Natural killer cell (primary cell): Measurements from ENCODE around the gene FAM181A. TPM values are rescaled to one million over a fixed set of nuclear protein-coding genes. Genes with fewer than 3 reads are reported as not detected.

ENCODE experiments used
- ATAC-seq, 3 donors: fragments of 150-1000 bp in 2 of 3; fragments of 200-7000 bp in 1 of 3; cut with Tn5 transposase; 1 replicate in 1 of 3; 2 replicates in 2 of 3; pipeline ENCODE4 v1.10.0; 2021; ENCODE audit warnings: mild to moderate bottlenecking in 2 of 3, moderate library complexity in 2 of 3
- DNase-seq, 2 donors: peaks; one replicate each; pipeline versions ENCODE4 v3.0.0 to v3.0.0-alpha.2; 2013 to 2021; ENCODE audit warnings: mixed read lengths in 1 of 2
- H3K27ac ChIP-seq: one replicate; pipeline ENCODE4 v1.5.1; 2013; ENCODE audit warnings: mild to moderate bottlenecking, low read length
- H3K27me3 ChIP-seq: one replicate; pipeline ENCODE4 v1.6.1; 2013; ENCODE audit warnings: low read length; ENCODE audit not compliant: control insufficient read depth, insufficient read depth
- H3K36me3 ChIP-seq: one replicate; pipeline ENCODE4 v1.6.1; 2013; ENCODE audit warnings: low read length; ENCODE audit not compliant: control insufficient read depth, insufficient read depth
- H3K4me1 ChIP-seq: one replicate; pipeline ENCODE4 v1.6.1; 2013; ENCODE audit warnings: low read length; ENCODE audit not compliant: control insufficient read depth, insufficient read depth
- H3K4me3 ChIP-seq: one replicate; pipeline ENCODE4 v1.5.1; 2013; ENCODE audit warnings: low read length
- H3K9me3 ChIP-seq: one replicate; pipeline ENCODE4 v1.6.1; 2013; ENCODE audit warnings: low read length; ENCODE audit not compliant: control insufficient read depth, insufficient read depth
- H3K27ac Mint-ChIP-seq, 2 donors: one replicate each; pipeline ENCODE4 v1.8.0; 2022; ENCODE audit warnings: mild to moderate bottlenecking in 2 of 2, mixed read lengths in 2 of 2, moderate library complexity in 1 of 2
- H3K27me3 Mint-ChIP-seq, 2 donors: one replicate each; pipeline ENCODE4 v1.8.0; 2022; ENCODE audit warnings: low read depth in 2 of 2, mixed read lengths in 2 of 2
- H3K36me3 Mint-ChIP-seq: one replicate; pipeline ENCODE4 v1.8.0; 2022; ENCODE audit warnings: mixed read lengths
- H3K4me1 Mint-ChIP-seq, 2 donors: one replicate each; pipeline ENCODE4 v1.8.0; 2022; ENCODE audit warnings: mixed read lengths in 2 of 2
- H3K4me3 Mint-ChIP-seq: one replicate; pipeline ENCODE4 v1.8.0; 2022; ENCODE audit warnings: mild to moderate bottlenecking, moderate library complexity, mixed read lengths
- H3K9me3 Mint-ChIP-seq, 2 donors: one replicate each; pipeline ENCODE4 v1.8.0; 2022; ENCODE audit warnings: mixed read lengths in 2 of 2
- CTCF ChIP-seq: fragments of 200-600 bp; IDR thresholded peaks from one replicate; pipeline ENCODE4 v1.8.0; 2022; ENCODE audit warnings: antibody characterized with exemption
- whole genome bisulfite sequencing: methylation state at CpG from one replicate; pipeline ENCODE4 v1.1.7; 2013; ENCODE audit warnings: missing lambda C conversion rate; ENCODE audit not compliant: insufficient coverage; 5-methylcytosine and 5-hydroxymethylcytosine counted together
- intact Hi-C: fragments of 100-400 bp; cut with micrococcal nuclease; formaldehyde crosslinking; loops from one replicate; pipeline ENCODE4 v1.14.2; 2022
- total RNA-seq, 4 donors: library from RNA; stranded (reverse); fragments of 120-200 nt in 1 of 4; gene quantifications; one replicate each; pipeline versions ENCODE4 v1.2.3 to v1.2.4, GENCODE V29; 2013 to 2022

FAM181A gene
- total RNA-seq, 3 donors from 2014 or later (not counting 1 experiment from before 2014, with no cell fraction given): not detected

GRCh38 chr14:93954900-93955849 is 28.0 kb downstream of the FAM181A start:
- peak overlapping the region; percentile 81 for H3K27ac ChIP-seq
- H3K9me3 ChIP-seq: no peaks in the 10 kb centered on the region
- TF ChIP-seq CTCF: no peak
- H3K4me1 Mint-ChIP-seq: peaks cover 58 to 70% of the 10 kb centered on the region in 2 donors
- H3K27ac Mint-ChIP-seq: peak overlapping the region; percentile 95 to 97
- no peaks in the 10 kb centered on the region for H3K36me3 ChIP-seq
- no peaks in the 10 kb centered on the region for H3K36me3 Mint-ChIP-seq
- ATAC-seq (peak; percentile 41 to 75 (median 62)), DNase-seq (peak; percentile 59 to 82)
- H3K27me3 ChIP-seq: no peaks in the 10 kb centered on the region
- H3K4me3 Mint-ChIP-seq: peak overlapping the region; percentile 88
- peak overlapping the region; percentile 28 for H3K4me3 ChIP-seq
- intact Hi-C loops: loop anchor here (1.0 to 5.0 kb wide), 3 partner anchors 8 to 47 kb away; no protein-coding TSS in a partner anchor
- no peaks in the 10 kb centered on the region for H3K27me3 Mint-ChIP-seq
- H3K9me3 Mint-ChIP-seq: no peaks in the 10 kb centered on the region
- H3K4me1 ChIP-seq: peaks cover 73% of the 10 kb centered on the region
- 18% methylated on average over 18 of the region's 19 CpGs for WGBS

- Mint-ChIP-seq H3K9me3 (no peaks in the 10 kb centered on the region), H3K4me3 (peak overlapping the region; percentile 88), H3K4me1 (peaks cover 64 to 74% of the 10 kb centered on the region in 2 donors), H3K27ac (peak overlapping the region; percentile 95 to 97), H3K36me3 (no peaks in the 10 kb centered on the region), H3K27me3 (no peaks in the 10 kb centered on the region)
- DNase-seq (no peak), ATAC-seq (no peak)
- no peaks in the 10 kb centered on the region for H3K36me3 ChIP-seq
- 65% methylated on average over 6 of the region's 8 CpGs for WGBS
- no peaks in the 10 kb centered on the region for H3K9me3 ChIP-seq
- H3K27ac ChIP-seq: peak overlapping the region; percentile 81
- H3K4me3 ChIP-seq: peak overlapping the region; percentile 28
- H3K27me3 ChIP-seq: no peaks in the 10 kb centered on the region
- intact Hi-C loops: loop anchor here (1.0 to 5.0 kb wide), 3 partner anchors 7 to 46 kb away; no protein-coding TSS in a partner anchor
- H3K4me1 ChIP-seq: peaks cover 80% of the 10 kb centered on the region
- no peak for TF ChIP-seq CTCF
These were observed 28.8 kb downstream of the FAM181A start for GRCh38 chr14:93955850-93956481.

- Histone ChIP-seq H3K9me3 (no peaks in the 10 kb centered on the region), H3K4me1 (peaks cover 87% of the 10 kb centered on the region), H3K27me3 (no peaks in the 10 kb centered on the region), H3K27ac (no peak overlapping the region), H3K36me3 (no peaks in the 10 kb centered on the region), H3K4me3 (no peak overlapping the region)
- no peak for TF ChIP-seq CTCF
- H3K36me3 Mint-ChIP-seq: no peaks in the 10 kb centered on the region
- WGBS: 52% methylated on average over 14 of the region's 14 CpGs
- peak in 1 of 2 donors; percentile 48 for DNase-seq
- ATAC-seq: no peak
- intact Hi-C loops: loop anchor here (5.0 kb wide), 1 partner anchor 46 kb away; no protein-coding TSS in a partner anchor
- H3K9me3 Mint-ChIP-seq: no peaks in the 10 kb centered on the region
- peak overlapping the region; percentile 95 to 97 for H3K27ac Mint-ChIP-seq
- H3K27me3 Mint-ChIP-seq: no peaks in the 10 kb centered on the region
- H3K4me1 Mint-ChIP-seq: peaks cover 71 to 81% of the 10 kb centered on the region in 2 donors
- peak overlapping the region; percentile 18 for H3K4me3 Mint-ChIP-seq
These were observed 29.6 kb downstream of the FAM181A start for GRCh38 chr14:93956514-93957332.
